Suprapubic skin (tissue), 4 donors: Measurements from ENCODE around the gene MYL5. TPM values are rescaled to one million over a fixed set of nuclear protein-coding genes. Genes with fewer than 3 reads are reported as not detected.
A peak's percentile ranks its signal among the peaks of the same experiment; 100 is the strongest.

Source experiments
- DNase-seq, 2 donors: peaks; one replicate each; pipeline ENCODE4 v3.0.0-alpha.2; 2019; ENCODE audit warnings: low spot score in 2 of 2
- H3K27ac ChIP-seq: fragments of 200-600 bp; sonication (generic); one replicate; pipeline ENCODE4 v1.5.1; 2019
- H3K27me3 ChIP-seq: fragments of 200-600 bp; sonication (generic); one replicate; pipeline ENCODE4 v1.5.1; 2019
- H3K36me3 ChIP-seq: fragments of 200-600 bp; sonication (generic); one replicate; pipeline ENCODE4 v1.5.1; 2019
- H3K4me1 ChIP-seq: fragments of 200-600 bp; sonication (generic); one replicate; pipeline ENCODE4 v1.5.1; 2019
- H3K4me3 ChIP-seq: fragments of 200-600 bp; sonication (generic); one replicate; pipeline ENCODE4 v1.5.1; 2019; ENCODE audit warnings: mild to moderate bottlenecking
- H3K9me3 ChIP-seq: fragments of 200-600 bp; sonication (generic); one replicate; pipeline ENCODE4 v1.5.1; 2019
- CTCF ChIP-seq, 2 donors: fragments of 200-600 bp in 1 of 2; fragments of 450-650 bp in 1 of 2; sonication (generic) in 1 of 2; IDR thresholded peaks; one replicate each; pipeline ENCODE4 v1.5.1; 2016 to 2019; ENCODE audit warnings: antibody characterized with exemption in 2 of 2, mild to moderate bottlenecking in 1 of 2, moderate library complexity in 1 of 2
- EP300 ChIP-seq: sonication (generic); formaldehyde crosslinking; IDR thresholded peaks from one replicate; pipeline ENCODE4 v1.6.1; 2017; ENCODE audit warnings: antibody characterized with exemption
- POLR2A ChIP-seq, 2 donors: fragments of 450-650 bp; IDR thresholded peaks; one replicate each; pipeline ENCODE4 v1.6.1; 2017; ENCODE audit warnings: antibody characterized with exemption in 2 of 2, mild to moderate bottlenecking in 2 of 2, moderate library complexity in 2 of 2
- POLR2AphosphoS5 ChIP-seq, 3 donors: sonication (generic); formaldehyde crosslinking; IDR thresholded peaks; one replicate each; pipeline ENCODE4 v1.6.1; 2017; ENCODE audit warnings: antibody characterized with exemption in 3 of 3
- WGBS: methylation state at CpG from one replicate; pipeline ENCODE4 v1.1.5; 2018; 5-methylcytosine and 5-hydroxymethylcytosine counted together
- total RNA-seq, 4 donors: library from RNA; depleted of rRNA; stranded (reverse); fragments of >200 nt; gene quantifications; one replicate each; pipeline ENCODE4 v1.1.0, GENCODE V29; 2016

MYL5 gene
- total RNA-seq, 4 donors from 2014 or later: 5.3 to 20.4 (median 10.5) TPM

- TF ChIP-seq CTCF (IDR thresholded peaks at IDR 0.05) (peak; percentile 31 to 92), EP300 (no peak)
- peak; percentile 77 to 86 for DNase-seq
- WGBS: 100% methylated on average over 1 of the region's 19 CpGs
- Histone ChIP-seq H3K27me3 (no peaks in the 10 kb centered on the region), H3K27ac (no peak overlapping the region), H3K9me3 (no peaks in the 10 kb centered on the region), H3K4me1 (peaks cover 69% of the 10 kb centered on the region), H3K4me3 (no peak overlapping the region), H3K36me3 (no peaks in the 10 kb centered on the region)
These were observed 9.8 kb downstream of the MYL5 start for GRCh38 chr4:683982-684622.

DNA sequence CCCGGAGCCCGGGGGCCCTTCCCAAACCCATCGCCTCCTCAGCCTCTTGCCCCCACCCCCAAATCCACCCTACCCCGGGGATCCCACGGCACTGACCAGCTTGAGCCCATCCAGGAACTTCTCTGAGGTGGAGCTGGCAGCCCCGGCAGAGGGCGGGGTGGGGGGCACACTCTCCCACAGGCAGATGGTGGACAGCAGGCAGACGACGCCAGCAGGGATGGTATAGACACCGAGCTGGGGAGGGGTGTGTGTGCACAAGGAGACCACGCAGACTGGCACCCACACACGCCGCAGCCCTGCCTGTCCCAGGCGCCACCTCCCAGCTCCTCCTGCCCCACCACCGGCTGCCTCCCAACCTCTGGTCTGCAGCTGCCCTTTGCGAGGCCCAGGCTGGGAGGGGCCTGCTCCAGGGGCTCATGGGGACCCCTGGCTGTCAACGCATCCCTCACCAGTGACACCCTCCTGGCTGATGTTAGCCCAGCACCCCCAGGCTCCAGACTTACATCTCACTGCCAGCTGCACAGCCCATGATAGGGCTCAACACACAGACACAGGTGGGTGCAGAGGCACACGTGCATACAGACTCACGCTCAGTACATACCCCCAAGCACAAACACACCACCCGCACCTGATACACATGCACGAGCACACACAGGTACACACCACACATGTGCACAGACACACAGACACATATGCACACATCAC, 10.4 kb downstream of the MYL5 start:
- H3K27me3 ChIP-seq: no peaks in the 10 kb centered on the region
- DNase-seq: peak in 1 of 2 donors; percentile 71
- no peak for TF ChIP-seq EP300
- TF ChIP-seq POLR2A (IDR thresholded peaks at IDR 0.05): no peak
- no peak for TF ChIP-seq CTCF (IDR thresholded peaks at IDR 0.05)
- TF ChIP-seq POLR2AphosphoS5 (IDR thresholded peaks at IDR 0.05): no peak
- no peaks in the 10 kb centered on the region for H3K9me3 ChIP-seq
- H3K4me1 ChIP-seq: peaks cover 73% of the 10 kb centered on the region
- no peak overlapping the region for H3K4me3 ChIP-seq
- no peaks in the 10 kb centered on the region for H3K36me3 ChIP-seq
- H3K27ac ChIP-seq: no peak overlapping the region
- WGBS: 76% methylated on average over 6 of the region's 21 CpGs

- DNase-seq: peak in 1 of 2 donors; percentile 75
- 97% methylated on average over 14 of the region's 37 CpGs for WGBS
- H3K27ac ChIP-seq: no peak overlapping the region
- H3K36me3 ChIP-seq: no peaks in the 10 kb centered on the region
- H3K4me1 ChIP-seq: peaks cover 68% of the 10 kb centered on the region
- H3K9me3 ChIP-seq: no peaks in the 10 kb centered on the region
- H3K27me3 ChIP-seq: no peaks in the 10 kb centered on the region
- no peak overlapping the region for H3K4me3 ChIP-seq
- no peak for TF ChIP-seq EP300
These were observed 11.5 kb downstream of the MYL5 start for GRCh38 chr4:685679-686412.

GRCh38 chr4:686413-687040, 12.2 kb downstream of the MYL5 start:
- H3K27ac ChIP-seq: peak overlapping the region; percentile 82
- peaks cover 62% of the 10 kb centered on the region for H3K4me1 ChIP-seq
- peak in 1 of 2 donors; percentile 71 for DNase-seq
- 84% methylated on average over 5 of the region's 31 CpGs for WGBS
- H3K9me3 ChIP-seq: no peaks in the 10 kb centered on the region
- no peaks in the 10 kb centered on the region for H3K27me3 ChIP-seq
- TF ChIP-seq POLR2A (IDR thresholded peaks at IDR 0.05) (no peak), EP300 (no peak), CTCF (IDR thresholded peaks at IDR 0.05) (no peak), POLR2AphosphoS5 (IDR thresholded peaks at IDR 0.05) (no peak)
- peak overlapping the region; percentile 56 for H3K4me3 ChIP-seq
- no peaks in the 10 kb centered on the region for H3K36me3 ChIP-seq

DNA sequence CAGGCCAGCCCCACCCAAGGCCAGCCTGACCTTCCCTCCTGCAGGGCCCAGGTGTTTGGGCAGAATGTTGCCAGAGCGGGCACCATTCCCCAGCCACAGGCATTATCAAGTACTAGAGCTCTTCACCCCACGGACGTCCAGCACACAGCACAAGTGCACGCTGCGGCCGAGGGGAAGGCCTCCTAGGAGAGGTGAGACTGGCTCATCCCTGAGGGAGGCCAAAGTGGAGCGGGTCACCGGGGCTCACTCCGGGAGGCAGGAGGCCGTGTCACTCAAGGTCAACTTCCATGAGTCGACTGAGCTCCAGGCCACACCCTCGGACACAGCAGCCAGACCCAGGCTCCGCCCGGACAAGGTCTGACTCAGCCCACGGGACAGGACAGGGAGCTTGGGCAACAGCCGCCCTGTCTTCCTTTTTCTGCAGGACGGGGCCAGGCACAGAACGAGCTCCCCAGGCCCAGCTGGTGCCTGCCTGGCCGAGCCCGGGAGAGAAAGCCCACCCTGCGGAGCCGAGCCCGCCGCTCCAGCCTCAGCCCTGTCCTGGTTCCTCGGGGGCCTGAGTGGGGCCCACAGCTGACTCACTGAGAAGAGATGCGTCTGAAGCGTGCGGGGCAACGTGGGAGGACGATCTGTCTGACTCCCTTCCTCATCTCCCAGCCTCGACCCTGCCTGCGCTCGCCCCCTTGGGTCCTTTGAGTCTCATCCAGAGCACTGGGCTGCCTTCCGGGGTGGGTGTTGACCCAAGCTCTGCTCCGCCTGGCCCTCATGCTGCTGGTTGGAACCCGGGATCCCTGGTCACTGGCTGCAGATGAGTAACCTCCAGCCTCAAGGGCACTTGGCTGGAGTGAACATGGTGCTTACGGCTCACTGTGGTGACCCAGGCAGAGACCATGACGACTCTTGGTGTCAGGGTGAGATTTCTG, 13.0 kb downstream of the MYL5 start:
- Histone ChIP-seq H3K27ac (peak overlapping the region; percentile 82), H3K9me3 (no peaks in the 10 kb centered on the region), H3K27me3 (no peaks in the 10 kb centered on the region), H3K4me3 (peak overlapping the region; percentile 56), H3K4me1 (peaks cover 55% of the 10 kb centered on the region), H3K36me3 (no peaks in the 10 kb centered on the region)
- 72% methylated on average over 11 of the region's 38 CpGs for WGBS
- peak; percentile 96 for DNase-seq
- TF ChIP-seq CTCF (IDR thresholded peaks at IDR 0.05): no peak
- peak in 1 of 2 donors; percentile 24 for TF ChIP-seq POLR2A (IDR thresholded peaks at IDR 0.05)
- TF ChIP-seq POLR2AphosphoS5 (IDR thresholded peaks at IDR 0.05): peak in 1 of 3 donors; percentile 31
- no peak for TF ChIP-seq EP300
